ENCODE measurements around the gene ITGA2.

The ITGA2 gene

GRCh38 chr5:53022930-53023511, 33.9 kb downstream of the ITGA2 start:
- H3K36me3 ChIP-seq (ENCODE audit: control insufficient read depth, insufficient read depth, low read length, severe bottlenecking) = no peaks in the 10 kb centered on the region
- no peak for DNase-seq (ENCODE audit: low read depth)
- no peaks in the 10 kb centered on the region for H3K9me3 ChIP-seq (ENCODE audit: control insufficient read depth, low read length)
- peaks cover 29% of the 10 kb centered on the region for H3K4me1 ChIP-seq (ENCODE audit: control insufficient read depth, insufficient read depth, low read length)
- no peaks in the 10 kb centered on the region for H3K27me3 ChIP-seq (replicated peaks; ENCODE audit: control insufficient read depth, insufficient read depth, low read length)
- H3K4me3 ChIP-seq (ENCODE audit: low read length) = no peak overlapping the region
- H3K9ac ChIP-seq (ENCODE audit: low read length) = no peak overlapping the region

GRCh38 chr5:53023969-53024368, 34.8 kb downstream of the ITGA2 start:
- peak overlapping the region; percentile 53 for H3K9ac ChIP-seq (ENCODE audit: low read length)
- H3K9me3 ChIP-seq (ENCODE audit: control insufficient read depth, low read length) = no peaks in the 10 kb centered on the region
- no peaks in the 10 kb centered on the region for H3K27me3 ChIP-seq (replicated peaks; ENCODE audit: control insufficient read depth, insufficient read depth, low read length)
- peak; percentile 83 for DNase-seq (ENCODE audit: low read depth)
- peak overlapping the region; percentile 51 for H3K4me3 ChIP-seq (ENCODE audit: low read length)
- peaks cover 33% of the 10 kb centered on the region for H3K4me1 ChIP-seq (ENCODE audit: control insufficient read depth, insufficient read depth, low read length)
- H3K36me3 ChIP-seq (ENCODE audit: control insufficient read depth, insufficient read depth, low read length, severe bottlenecking) = no peaks in the 10 kb centered on the region

GRCh38 chr5:53024535-53024934, 35.4 kb downstream of the ITGA2 start:
- Histone ChIP-seq H3K9me3 (ENCODE audit: control insufficient read depth, low read length) (no peaks in the 10 kb centered on the region), H3K27me3 (replicated peaks; ENCODE audit: control insufficient read depth, insufficient read depth, low read length) (no peaks in the 10 kb centered on the region), H3K36me3 (ENCODE audit: control insufficient read depth, insufficient read depth, low read length, severe bottlenecking) (no peaks in the 10 kb centered on the region), H3K4me3 (ENCODE audit: low read length) (peak overlapping the region; percentile 8), H3K9ac (ENCODE audit: low read length) (peak overlapping the region; percentile 53), H3K4me1 (ENCODE audit: control insufficient read depth, insufficient read depth, low read length) (peaks cover 33% of the 10 kb centered on the region)
- no peak for DNase-seq (ENCODE audit: low read depth)

GRCh38 chr5:53025487-53025886, 36.3 kb downstream of the ITGA2 start:
- no peaks in the 10 kb centered on the region for H3K9me3 ChIP-seq (ENCODE audit: control insufficient read depth, low read length)
- no peak overlapping the region for H3K4me3 ChIP-seq (ENCODE audit: low read length)
- peaks cover 33% of the 10 kb centered on the region for H3K4me1 ChIP-seq (ENCODE audit: control insufficient read depth, insufficient read depth, low read length)
- no peaks in the 10 kb centered on the region for H3K27me3 ChIP-seq (replicated peaks; ENCODE audit: control insufficient read depth, insufficient read depth, low read length)
- no peaks in the 10 kb centered on the region for H3K36me3 ChIP-seq (ENCODE audit: control insufficient read depth, insufficient read depth, low read length, severe bottlenecking)
- H3K9ac ChIP-seq (ENCODE audit: low read length) = no peak overlapping the region
- no peak for DNase-seq (ENCODE audit: low read depth)

GRCh38 chr5:53027913-53028312, 38.8 kb downstream of the ITGA2 start:
- H3K27me3 ChIP-seq (replicated peaks; ENCODE audit: control insufficient read depth, insufficient read depth, low read length) = no peaks in the 10 kb centered on the region
- no peak overlapping the region for H3K9ac ChIP-seq (ENCODE audit: low read length)
- no peaks in the 10 kb centered on the region for H3K9me3 ChIP-seq (ENCODE audit: control insufficient read depth, low read length)
- peaks cover 48% of the 10 kb centered on the region for H3K4me1 ChIP-seq (ENCODE audit: control insufficient read depth, insufficient read depth, low read length)
- peak; percentile 68 for DNase-seq (ENCODE audit: low read depth)
- no peak overlapping the region for H3K4me3 ChIP-seq (ENCODE audit: low read length)
- H3K36me3 ChIP-seq (ENCODE audit: control insufficient read depth, insufficient read depth, low read length, severe bottlenecking) = no peaks in the 10 kb centered on the region

- H3K9me3 ChIP-seq (ENCODE audit: control insufficient read depth, low read length) = no peaks in the 10 kb centered on the region
These were observed 40.5 kb downstream of the ITGA2 start for GRCh38 chr5:53029608-53030007.

GRCh38 chr5:53030893-53031292, 41.7 kb downstream of the ITGA2 start:
- no peak overlapping the region for H3K4me3 ChIP-seq (ENCODE audit: low read length)

More at GRCh38 chr5:53029608-53030007, 40.5 kb downstream of the ITGA2 start:
- Histone ChIP-seq H3K4me3 (ENCODE audit: low read length) (no peak overlapping the region), H3K4me1 (ENCODE audit: control insufficient read depth, insufficient read depth, low read length) (peaks cover 33% of the 10 kb centered on the region), H3K27me3 (replicated peaks; ENCODE audit: control insufficient read depth, insufficient read depth, low read length) (no peaks in the 10 kb centered on the region), H3K36me3 (ENCODE audit: control insufficient read depth, insufficient read depth, low read length, severe bottlenecking) (no peaks in the 10 kb centered on the region), H3K9ac (ENCODE audit: low read length) (no peak overlapping the region)
- no peak for DNase-seq (ENCODE audit: low read depth)

GRCh38 chr5:53031695-53032096, 42.5 kb downstream of the ITGA2 start:
- DNase-seq (ENCODE audit: low read depth) = peak; percentile 86
- no peaks in the 10 kb centered on the region for H3K9me3 ChIP-seq (ENCODE audit: control insufficient read depth, low read length)
- peaks cover 31% of the 10 kb centered on the region for H3K4me1 ChIP-seq (ENCODE audit: control insufficient read depth, insufficient read depth, low read length)
- peak overlapping the region; percentile 50 for H3K9ac ChIP-seq (ENCODE audit: low read length)
- H3K27me3 ChIP-seq (replicated peaks; ENCODE audit: control insufficient read depth, insufficient read depth, low read length) = no peaks in the 10 kb centered on the region
- no peaks in the 10 kb centered on the region for H3K36me3 ChIP-seq (ENCODE audit: control insufficient read depth, insufficient read depth, low read length, severe bottlenecking)
- H3K4me3 ChIP-seq (ENCODE audit: low read length) = no peak overlapping the region

More at GRCh38 chr5:53030893-53031292, 41.7 kb downstream of the ITGA2 start:
- DNase-seq (ENCODE audit: low read depth) = no peak
- Histone ChIP-seq H3K9me3 (ENCODE audit: control insufficient read depth, low read length) (no peaks in the 10 kb centered on the region), H3K4me1 (ENCODE audit: control insufficient read depth, insufficient read depth, low read length) (peaks cover 25% of the 10 kb centered on the region), H3K9ac (ENCODE audit: low read length) (no peak overlapping the region), H3K36me3 (ENCODE audit: control insufficient read depth, insufficient read depth, low read length, severe bottlenecking) (no peaks in the 10 kb centered on the region), H3K27me3 (replicated peaks; ENCODE audit: control insufficient read depth, insufficient read depth, low read length) (no peaks in the 10 kb centered on the region)

GRCh38 chr5:53032188-53032587, 43.0 kb downstream of the ITGA2 start:
- H3K9me3 ChIP-seq (ENCODE audit: control insufficient read depth, low read length) = no peaks in the 10 kb centered on the region
- DNase-seq (ENCODE audit: low read depth) = no peak
- H3K9ac ChIP-seq (ENCODE audit: low read length) = no peak overlapping the region
- no peak overlapping the region for H3K4me3 ChIP-seq (ENCODE audit: low read length)
- no peaks in the 10 kb centered on the region for H3K27me3 ChIP-seq (replicated peaks; ENCODE audit: control insufficient read depth, insufficient read depth, low read length)
- H3K36me3 ChIP-seq (ENCODE audit: control insufficient read depth, insufficient read depth, low read length, severe bottlenecking) = no peaks in the 10 kb centered on the region
- H3K4me1 ChIP-seq (ENCODE audit: control insufficient read depth, insufficient read depth, low read length) = peaks cover 35% of the 10 kb centered on the region

GRCh38 chr5:53034832-53035231, 45.7 kb downstream of the ITGA2 start:
- no peak for DNase-seq (ENCODE audit: low read depth)
- Histone ChIP-seq H3K9ac (ENCODE audit: low read length) (no peak overlapping the region), H3K4me3 (ENCODE audit: low read length) (no peak overlapping the region), H3K4me1 (ENCODE audit: control insufficient read depth, insufficient read depth, low read length) (peaks cover 42% of the 10 kb centered on the region), H3K36me3 (ENCODE audit: control insufficient read depth, insufficient read depth, low read length, severe bottlenecking) (no peaks in the 10 kb centered on the region), H3K9me3 (ENCODE audit: control insufficient read depth, low read length) (no peaks in the 10 kb centered on the region), H3K27me3 (replicated peaks; ENCODE audit: control insufficient read depth, insufficient read depth, low read length) (no peaks in the 10 kb centered on the region)

- DNase-seq (ENCODE audit: low read depth) = no peak
- no peaks in the 10 kb centered on the region for H3K9me3 ChIP-seq (ENCODE audit: control insufficient read depth, low read length)
- no peaks in the 10 kb centered on the region for H3K27me3 ChIP-seq (replicated peaks; ENCODE audit: control insufficient read depth, insufficient read depth, low read length)
- H3K9ac ChIP-seq (ENCODE audit: low read length) = no peak overlapping the region
- H3K36me3 ChIP-seq (ENCODE audit: control insufficient read depth, insufficient read depth, low read length, severe bottlenecking) = no peaks in the 10 kb centered on the region
- no peak overlapping the region for H3K4me3 ChIP-seq (ENCODE audit: low read length)
- peaks cover 42% of the 10 kb centered on the region for H3K4me1 ChIP-seq (ENCODE audit: control insufficient read depth, insufficient read depth, low read length)
These were observed 46.8 kb downstream of the ITGA2 start for GRCh38 chr5:53035868-53036381.
